GM12864 (cell line): ENCODE measurements around the gene NFIA.

Experiments
- DNase-seq: peaks from one replicate; pipeline ENCODE4 v3.0.0-alpha.2; 2011; ENCODE audit warnings: low read depth
- H3K4me3 ChIP-seq: 2 replicates; pipeline ENCODE4 v1.5.1; 2011; ENCODE audit warnings: mild to moderate bottlenecking, low read depth, low read length, control low read depth
- TF ChIP-seq, protein P1 (sequence below): IDR thresholded peaks from 2 replicates; pipeline ENCODE4 v1.5.1; 2011; ENCODE audit warnings: low read depth, mild to moderate bottlenecking, moderate library complexity, low read length, control low read depth, inconsistent platforms; ENCODE audit errors: missing control alignments

Gene NFIA

DNA sequence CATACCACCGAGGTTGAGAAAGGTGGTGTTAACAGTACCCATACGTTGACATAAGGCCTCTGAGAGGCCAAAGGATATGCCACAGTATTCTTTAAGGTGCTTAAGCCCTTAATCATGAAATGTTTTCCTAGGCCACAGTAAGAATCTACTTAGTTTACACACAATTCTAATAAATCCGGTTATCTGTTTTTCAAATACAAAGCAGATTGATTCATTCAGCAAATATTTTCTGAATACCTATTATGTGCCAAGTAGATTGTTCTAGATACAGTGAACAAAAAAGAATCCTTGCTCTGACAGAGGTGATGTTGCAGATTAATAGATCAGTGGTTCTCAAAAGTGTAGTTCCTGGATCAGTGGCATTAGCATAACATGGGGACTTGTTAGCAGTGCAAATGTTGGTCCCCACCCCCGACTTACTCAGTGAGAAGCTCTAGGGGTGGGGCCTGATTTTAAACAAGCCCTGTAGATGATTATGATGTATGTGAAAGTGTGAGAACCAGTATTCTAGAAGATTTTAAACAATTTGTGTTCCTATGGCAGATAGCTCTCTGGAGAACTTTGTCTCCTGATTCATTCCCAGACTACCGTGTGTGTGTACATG, 61.6 kb downstream of the NFIA start:
- TF ChIP-seq, protein P1, sequence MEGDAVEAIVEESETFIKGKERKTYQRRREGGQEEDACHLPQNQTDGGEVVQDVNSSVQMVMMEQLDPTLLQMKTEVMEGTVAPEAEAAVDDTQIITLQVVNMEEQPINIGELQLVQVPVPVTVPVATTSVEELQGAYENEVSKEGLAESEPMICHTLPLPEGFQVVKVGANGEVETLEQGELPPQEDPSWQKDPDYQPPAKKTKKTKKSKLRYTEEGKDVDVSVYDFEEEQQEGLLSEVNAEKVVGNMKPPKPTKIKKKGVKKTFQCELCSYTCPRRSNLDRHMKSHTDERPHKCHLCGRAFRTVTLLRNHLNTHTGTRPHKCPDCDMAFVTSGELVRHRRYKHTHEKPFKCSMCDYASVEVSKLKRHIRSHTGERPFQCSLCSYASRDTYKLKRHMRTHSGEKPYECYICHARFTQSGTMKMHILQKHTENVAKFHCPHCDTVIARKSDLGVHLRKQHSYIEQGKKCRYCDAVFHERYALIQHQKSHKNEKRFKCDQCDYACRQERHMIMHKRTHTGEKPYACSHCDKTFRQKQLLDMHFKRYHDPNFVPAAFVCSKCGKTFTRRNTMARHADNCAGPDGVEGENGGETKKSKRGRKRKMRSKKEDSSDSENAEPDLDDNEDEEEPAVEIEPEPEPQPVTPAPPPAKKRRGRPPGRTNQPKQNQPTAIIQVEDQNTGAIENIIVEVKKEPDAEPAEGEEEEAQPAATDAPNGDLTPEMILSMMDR: no peak
- no peak overlapping the region for H3K4me3 ChIP-seq
- no peak for DNase-seq

DNA sequence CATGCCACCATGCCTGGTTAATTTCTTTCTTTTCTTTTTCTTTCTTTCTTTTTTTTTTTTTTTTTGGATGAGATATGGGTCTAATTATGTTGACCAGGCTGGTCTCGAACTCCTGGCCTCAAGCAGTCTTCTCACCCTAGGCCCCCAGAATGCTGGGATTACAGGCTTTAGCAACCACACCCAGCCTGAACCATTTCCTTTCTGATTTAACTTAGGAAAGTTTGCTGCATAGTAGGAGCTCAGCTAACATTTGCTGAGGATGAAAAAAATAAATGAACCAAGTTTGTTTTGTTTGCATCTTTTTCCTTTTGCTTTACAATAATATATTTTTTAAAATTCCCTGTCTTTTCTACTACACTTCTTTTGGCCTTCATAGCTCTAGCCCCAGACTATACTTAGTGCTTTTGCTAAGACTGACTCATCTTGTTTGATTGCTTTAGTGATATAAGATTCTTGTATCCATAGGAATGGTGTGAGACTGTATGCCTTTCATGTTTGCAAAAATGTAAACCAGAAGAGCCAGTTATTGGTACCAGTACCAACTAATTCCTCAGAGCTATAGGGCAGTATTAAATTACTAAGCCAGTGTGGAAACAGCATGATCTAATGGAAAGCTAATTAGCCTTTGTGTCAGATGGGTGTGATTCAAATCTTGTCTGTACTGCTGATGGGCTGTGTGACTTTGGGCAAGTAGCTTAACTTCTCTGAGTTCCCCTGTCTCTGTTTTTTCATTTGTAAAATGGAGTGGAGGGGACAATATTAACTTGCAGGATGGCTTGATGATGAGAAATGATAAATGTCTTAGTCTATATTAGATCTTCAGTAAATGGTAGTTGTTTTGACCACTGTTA, 66.9 kb downstream of the NFIA start:
- H3K4me3 ChIP-seq: no peak overlapping the region
- DNase-seq: no peak
- TF ChIP-seq, protein P1: no peak

DNA sequence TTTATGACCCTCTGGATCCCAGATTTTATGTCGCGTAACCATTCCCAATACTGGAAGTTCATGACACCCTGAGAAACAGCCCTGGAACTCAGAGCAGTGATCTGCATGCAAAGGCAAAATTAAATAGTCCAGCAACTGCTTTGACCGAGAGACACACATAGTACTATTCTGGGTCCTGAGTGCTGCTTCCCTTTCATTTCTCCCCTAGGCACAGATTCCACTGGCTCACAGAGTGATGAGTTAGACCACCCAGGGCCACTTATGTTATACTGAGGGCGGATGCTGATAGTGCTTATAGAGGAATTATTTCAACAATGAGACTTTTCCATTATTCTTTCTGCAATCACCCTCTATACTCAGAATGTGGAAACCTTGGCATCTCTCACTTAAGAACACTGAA, 69.2 kb downstream of the NFIA start:
- TF ChIP-seq, protein P1: no peak
- H3K4me3 ChIP-seq: no peak overlapping the region
- no peak for DNase-seq

DNA sequence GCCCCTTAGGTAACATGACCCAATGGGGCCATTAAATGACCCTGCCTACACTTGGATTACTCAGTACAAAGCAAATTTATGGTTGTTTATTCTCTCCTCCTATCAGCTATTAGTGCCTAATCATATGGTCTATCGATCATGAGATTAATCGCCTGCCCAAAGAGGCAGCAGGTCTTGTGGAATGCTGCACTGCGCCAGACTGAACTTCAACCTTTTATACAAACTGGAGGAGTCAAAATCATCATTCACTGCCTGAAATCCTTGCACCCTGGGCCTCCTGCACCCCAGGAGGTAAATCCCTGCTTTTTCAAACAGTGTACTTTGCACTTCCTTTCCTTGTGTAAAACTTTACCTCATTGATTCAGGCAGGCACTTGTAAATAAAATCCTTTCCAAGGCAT, 69.7 kb downstream of the NFIA start:
- DNase-seq: no peak
- TF ChIP-seq, protein P1: no peak
- no peak overlapping the region for H3K4me3 ChIP-seq

DNA sequence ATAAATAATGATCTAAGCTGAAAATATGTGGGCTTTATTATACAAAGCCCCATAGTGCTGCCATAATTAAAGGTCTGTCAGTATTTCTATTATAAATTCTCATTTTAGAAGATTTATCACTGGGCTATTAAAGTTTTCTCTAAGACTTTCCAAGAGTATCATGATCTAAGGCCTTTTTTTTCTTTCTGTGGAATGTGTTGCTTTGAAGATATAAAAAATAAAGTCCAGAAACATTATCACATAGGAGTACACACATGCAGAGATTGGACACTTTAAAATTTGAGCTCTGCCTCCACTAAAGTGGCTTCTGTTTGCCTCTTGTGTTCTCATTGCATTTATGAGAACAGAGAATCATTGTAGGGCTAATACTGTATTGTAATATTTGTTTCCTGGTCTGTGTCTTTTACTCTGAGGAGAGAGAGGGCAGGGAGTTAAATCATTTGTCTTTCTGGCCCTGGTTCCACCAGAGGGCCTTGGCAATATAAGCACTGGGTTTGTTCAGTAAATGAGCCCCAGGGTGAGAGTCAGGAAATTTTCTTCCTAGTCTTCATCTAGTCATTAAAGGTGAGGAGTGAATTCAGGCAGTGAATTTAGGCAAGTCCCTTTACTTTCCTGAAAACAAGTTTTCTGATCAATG, 70.2 kb downstream of the NFIA start:
- DNase-seq: no peak
- TF ChIP-seq, protein P1: no peak
- no peak overlapping the region for H3K4me3 ChIP-seq

DNA sequence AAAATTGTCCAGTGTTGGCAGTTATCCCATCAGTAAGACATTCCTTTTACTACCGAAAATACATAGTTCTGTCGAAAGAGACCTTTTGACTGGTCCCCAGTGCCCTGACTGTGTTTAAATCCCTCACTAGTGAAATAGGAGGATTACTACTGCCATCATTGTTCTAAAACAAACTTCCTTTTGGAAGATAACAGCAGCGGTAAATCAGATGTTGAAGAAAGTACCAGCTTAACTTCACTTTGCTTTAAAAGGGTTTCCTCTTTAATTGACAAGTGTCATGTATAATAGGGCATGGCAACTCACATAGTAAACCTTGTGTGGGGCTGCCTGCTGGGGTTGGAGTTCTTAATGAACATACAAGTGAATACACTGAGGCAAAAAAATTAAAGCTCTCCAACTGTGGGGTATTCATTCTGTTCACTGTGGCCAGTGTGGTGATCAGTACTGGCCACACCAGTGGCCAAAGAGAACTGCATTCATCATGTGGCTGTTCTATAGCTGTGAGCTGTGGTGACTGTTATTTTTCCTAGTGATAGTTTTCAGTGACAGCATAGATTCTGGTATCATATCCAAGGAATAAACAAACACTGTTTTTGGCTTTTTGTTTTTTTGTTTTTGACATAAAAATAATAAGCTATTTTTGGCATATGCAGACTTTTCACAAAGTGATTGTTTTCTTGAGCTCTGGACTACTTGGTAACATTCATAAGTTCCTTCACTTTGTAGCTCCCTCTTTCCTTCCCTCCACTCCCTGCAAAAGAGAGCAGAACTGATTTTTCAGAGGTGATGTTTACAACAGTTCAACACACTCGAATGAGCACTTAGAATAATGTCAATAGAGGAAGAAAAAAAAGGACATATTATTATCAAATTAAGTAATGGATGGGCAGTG, 74.5 kb downstream of the NFIA start:
- DNase-seq: no peak

More for the DNA sequence above, 74.5 kb downstream of the NFIA start:
- TF ChIP-seq, protein P1: no peak
- H3K4me3 ChIP-seq: no peak overlapping the region
